ENCODE results near the gene SLC26A6. TPM values are rescaled to one million over a fixed set of nuclear protein-coding genes. Genes with fewer than 3 reads are reported as not detected.

SLC26A6 gene
- total RNA-seq, 6 experiments from 2014 or later = 6.6 to 9.9 (median 8.6) TPM

DNA sequence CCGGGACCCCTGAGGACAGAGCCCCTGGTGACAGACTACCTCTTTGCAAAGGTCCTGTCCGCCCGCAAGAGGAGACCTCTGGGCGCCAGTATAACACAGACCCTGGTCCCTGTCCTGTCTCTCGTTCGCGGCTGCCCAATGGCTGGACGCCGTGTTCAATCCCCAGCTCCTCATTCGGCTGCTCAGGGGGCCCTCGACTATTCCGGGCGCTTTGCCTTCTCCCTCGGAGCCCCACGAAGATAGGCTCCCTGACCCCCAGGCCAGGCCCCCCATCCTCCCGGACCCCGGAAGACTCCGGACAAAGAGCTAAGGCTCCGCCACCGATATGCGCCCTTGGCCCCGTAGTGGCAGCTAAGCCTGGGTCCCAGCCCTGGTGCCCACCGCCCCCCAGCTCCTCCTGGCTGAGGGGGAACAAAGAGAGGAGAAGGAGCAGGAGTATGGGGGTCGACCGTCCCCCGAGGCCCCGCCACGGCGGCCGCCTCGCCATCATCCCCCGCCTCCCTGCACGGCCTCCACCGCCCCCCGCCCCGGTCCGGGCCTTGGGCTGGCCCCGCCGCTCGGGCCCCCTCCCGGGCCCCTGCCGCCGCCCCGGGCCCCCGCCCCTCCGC, 27.0 kb upstream of the SLC26A6 start:
- ATAC-seq (no peak), DNase-seq (no peak)
- H3K4me3 ChIP-seq = no peak overlapping the region
- no peak overlapping the region for H3K27ac ChIP-seq
- intact Hi-C loops (cut with DNase I) = no loop called here
- no CpG with 5 or more reads among the region's 46 CpGs for WGBS (ENCODE audit: insufficient coverage, low coverage, low lambda C conversion rate, missing lambda C conversion rate)
- H3K27me3 ChIP-seq = peaks cover 0 to 10% of the 10 kb centered on the region in 2 donors
- H3K4me1 ChIP-seq = peaks cover 0 to 17% (median 4%) of the 10 kb centered on the region in 4 donors
- TF ChIP-seq, protein P1, sequence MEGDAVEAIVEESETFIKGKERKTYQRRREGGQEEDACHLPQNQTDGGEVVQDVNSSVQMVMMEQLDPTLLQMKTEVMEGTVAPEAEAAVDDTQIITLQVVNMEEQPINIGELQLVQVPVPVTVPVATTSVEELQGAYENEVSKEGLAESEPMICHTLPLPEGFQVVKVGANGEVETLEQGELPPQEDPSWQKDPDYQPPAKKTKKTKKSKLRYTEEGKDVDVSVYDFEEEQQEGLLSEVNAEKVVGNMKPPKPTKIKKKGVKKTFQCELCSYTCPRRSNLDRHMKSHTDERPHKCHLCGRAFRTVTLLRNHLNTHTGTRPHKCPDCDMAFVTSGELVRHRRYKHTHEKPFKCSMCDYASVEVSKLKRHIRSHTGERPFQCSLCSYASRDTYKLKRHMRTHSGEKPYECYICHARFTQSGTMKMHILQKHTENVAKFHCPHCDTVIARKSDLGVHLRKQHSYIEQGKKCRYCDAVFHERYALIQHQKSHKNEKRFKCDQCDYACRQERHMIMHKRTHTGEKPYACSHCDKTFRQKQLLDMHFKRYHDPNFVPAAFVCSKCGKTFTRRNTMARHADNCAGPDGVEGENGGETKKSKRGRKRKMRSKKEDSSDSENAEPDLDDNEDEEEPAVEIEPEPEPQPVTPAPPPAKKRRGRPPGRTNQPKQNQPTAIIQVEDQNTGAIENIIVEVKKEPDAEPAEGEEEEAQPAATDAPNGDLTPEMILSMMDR (IDR thresholded peaks at IDR 0.05) = no peak
- TF ChIP-seq POLR2A (IDR thresholded peaks at IDR 0.05) = no peak
- H3K9me3 ChIP-seq = no peaks in the 10 kb centered on the region
- no peaks in the 10 kb centered on the region for H3K36me3 ChIP-seq

DNA sequence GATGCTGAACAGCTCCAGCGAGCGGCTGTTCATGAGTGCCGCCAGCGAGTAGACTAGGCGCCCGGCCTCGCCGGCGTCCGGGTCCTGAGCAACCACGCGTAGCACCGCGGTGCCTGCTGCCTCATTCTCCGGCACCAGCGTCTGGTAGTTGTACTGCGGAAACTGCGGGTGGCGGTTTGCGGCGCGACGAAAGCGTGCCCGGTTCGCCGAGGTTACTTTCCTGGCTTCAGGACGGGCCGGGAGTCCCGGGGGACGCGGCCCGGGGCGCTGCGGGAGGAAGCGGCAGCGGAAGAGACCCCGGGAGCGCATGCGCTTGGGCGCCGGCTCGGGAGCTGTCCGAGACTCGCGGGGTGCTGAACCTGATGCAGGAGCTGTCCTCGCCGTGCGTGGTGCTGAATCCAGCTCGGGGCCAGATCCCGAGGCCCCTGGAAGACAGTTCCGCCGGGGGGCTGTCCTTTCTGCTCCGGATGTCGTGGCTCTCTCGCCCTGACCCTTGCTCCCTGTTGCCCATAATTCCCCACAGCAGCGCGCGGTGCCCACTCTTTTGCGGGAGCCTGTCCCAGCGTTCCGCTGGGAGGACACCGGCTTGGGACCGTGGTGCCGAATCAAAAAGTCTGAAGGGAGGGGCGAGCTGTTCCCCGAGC, 26.4 kb upstream of the SLC26A6 start:
- ATAC-seq (peak; percentile 30 to 78 (median 41)), DNase-seq (peak in 2 of 3 donors; percentile 67 to 70)
- H3K4me3 ChIP-seq = no peak overlapping the region
- peaks cover 0 to 10% of the 10 kb centered on the region in 2 donors for H3K27me3 ChIP-seq
- H3K36me3 ChIP-seq = no peaks in the 10 kb centered on the region
- H3K27ac ChIP-seq = no peak overlapping the region
- TF ChIP-seq, protein P1 (IDR thresholded peaks at IDR 0.05) = no peak
- no peak for TF ChIP-seq POLR2A (IDR thresholded peaks at IDR 0.05)
- no peaks in the 10 kb centered on the region for H3K9me3 ChIP-seq
- H3K4me1 ChIP-seq = peaks cover 0 to 17% (median 4%) of the 10 kb centered on the region in 4 donors
- intact Hi-C loops (cut with DNase I) = no loop called here
- 0% methylated on average over 5 of the region's 67 CpGs for WGBS (ENCODE audit: insufficient coverage, low coverage, low lambda C conversion rate, missing lambda C conversion rate)

DNA sequence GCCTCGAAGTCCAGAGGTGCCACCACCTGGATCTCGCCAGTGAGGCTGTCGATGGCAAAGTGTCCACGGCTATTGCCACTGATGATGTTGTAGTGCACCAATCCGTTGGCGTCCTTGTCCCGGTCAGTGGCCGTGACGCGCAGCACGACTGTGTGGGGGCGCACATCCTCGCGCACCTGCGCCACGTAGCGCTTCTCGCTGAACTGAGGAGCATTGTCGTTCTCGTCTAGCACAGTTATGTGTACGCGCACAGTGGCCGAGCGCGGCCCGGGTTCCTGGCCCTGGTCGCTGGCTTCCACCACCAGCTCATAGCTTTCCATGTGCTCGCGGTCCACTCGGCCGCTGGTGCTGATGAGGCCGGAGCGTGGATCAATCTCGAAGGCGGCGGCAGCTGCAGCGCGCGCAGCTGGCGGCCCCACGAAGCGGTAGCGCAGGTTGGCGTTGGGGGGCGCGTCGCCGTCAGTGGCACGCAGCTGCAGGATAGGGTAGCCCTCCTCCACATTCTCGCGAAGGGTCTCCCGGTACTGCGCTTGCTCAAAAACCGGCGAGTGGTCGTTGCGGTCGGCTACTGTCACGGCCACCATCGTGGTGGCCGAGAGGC, 25.6 kb upstream of the SLC26A6 start:
- Histone ChIP-seq H3K27ac (no peak overlapping the region), H3K4me1 (peaks cover 0 to 17% (median 4%) of the 10 kb centered on the region in 4 donors), H3K36me3 (no peaks in the 10 kb centered on the region), H3K4me3 (no peak overlapping the region), H3K27me3 (peaks cover 0 to 10% of the 10 kb centered on the region in 2 donors), H3K9me3 (no peaks in the 10 kb centered on the region)
- intact Hi-C loops (cut with DNase I) = no loop called here
- TF ChIP-seq POLR2A (IDR thresholded peaks at IDR 0.05) = no peak
- TF ChIP-seq, protein P1 (IDR thresholded peaks at IDR 0.05) = no peak
- ATAC-seq = no peak
- WGBS (ENCODE audit: insufficient coverage, low coverage, low lambda C conversion rate, missing lambda C conversion rate) = 90% methylated on average over 15 of the region's 61 CpGs
- no peak for DNase-seq

DNA sequence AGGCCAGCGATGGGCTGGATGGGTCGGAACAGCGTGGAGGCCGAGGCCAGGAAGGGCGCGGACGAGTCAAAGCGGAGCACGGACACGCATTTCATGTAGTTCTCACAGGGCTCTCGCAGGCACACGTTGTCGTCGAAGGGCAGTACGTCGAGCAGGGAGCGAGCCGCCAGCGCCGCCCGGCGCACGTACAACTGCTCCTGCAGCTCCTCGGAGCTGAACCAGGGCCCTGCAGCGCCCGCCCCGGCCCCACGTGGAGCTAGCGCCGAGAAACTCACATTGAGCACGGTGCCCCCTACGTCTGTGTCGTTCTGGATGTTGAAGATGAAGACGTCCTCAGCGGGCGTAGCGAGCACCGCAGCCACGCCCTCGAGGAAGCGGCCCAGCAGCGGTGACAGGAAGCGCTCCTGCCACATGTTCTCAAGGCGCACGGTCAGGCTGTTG, 21.6 kb upstream of the SLC26A6 start:
- ATAC-seq (peak in 1 of 4 donors; percentile 2), DNase-seq (no peak)
- TF ChIP-seq, protein P1 (IDR thresholded peaks at IDR 0.05) = no peak
- no peak for TF ChIP-seq POLR2A (IDR thresholded peaks at IDR 0.05)
- Histone ChIP-seq H3K9me3 (no peaks in the 10 kb centered on the region), H3K4me1 (peaks cover 0 to 6% (median 0%) of the 10 kb centered on the region in 4 donors), H3K36me3 (no peaks in the 10 kb centered on the region), H3K27me3 (peaks cover 0 to 3% of the 10 kb centered on the region in 2 donors), H3K4me3 (peak overlapping the region; percentile 61 to 65 (median 64)), H3K27ac (peak overlapping the region in 1 of 3 donors; percentile 28)
- intact Hi-C loops (cut with DNase I) = no loop called here
- WGBS (ENCODE audit: insufficient coverage, low coverage, low lambda C conversion rate, missing lambda C conversion rate) = 57% methylated on average over 11 of the region's 45 CpGs
